K562 (cell line): Measurements from ENCODE around the gene SHB.

Experiments used
- CTBP1 ChIP-seq: fragments of 450-650 bp; IDR thresholded peaks from 2 replicates; pipeline ENCODE4 v1.6.1; 2016; ENCODE audit warnings: borderline replicate concordance
- FOSL1 ChIP-seq: fragments of 200-800 bp; sonication (Bioruptor generic); conservative IDR thresholded peaks from 2 replicates; pipeline ENCODE4 v1.6.1; 2016; ENCODE audit warnings: missing genetic modification characterization, missing compliant biosample characterization
- HNRNPLL ChIP-seq: fragments of 200-400 bp; formaldehyde crosslinking; IDR thresholded peaks from 2 replicates; pipeline ENCODE4 v1.6.1; 2017; ENCODE audit warnings: low read length, low read depth, mild to moderate bottlenecking; ENCODE audit not compliant: poor library complexity, severe bottlenecking
- IRF1 ChIP-seq: sonication (generic); formaldehyde crosslinking; IDR thresholded peaks from 2 replicates; pipeline ENCODE4 v1.8.0; 2022; ENCODE audit warnings: missing genetic modification reagents, mild to moderate bottlenecking, borderline replicate concordance
- KLF6 ChIP-seq: fragments of 250-450 bp; sonication (Bioruptor Pico); IDR thresholded peaks from 2 replicates; pipeline ENCODE4 v1.4.0; 2020; ENCODE audit warnings: mild to moderate bottlenecking, moderate library complexity, borderline replicate concordance
- NFE2 ChIP-seq: IDR thresholded peaks from 2 replicates; pipeline ENCODE4 v1.6.1; 2014; ENCODE audit warnings: antibody characterized with exemption, low read depth
- STAT5A ChIP-seq: IDR thresholded peaks from 2 replicates; pipeline ENCODE4 v1.6.1; 2012; ENCODE audit warnings: low read length, inconsistent platforms, borderline replicate concordance
- TAF1 ChIP-seq: IDR thresholded peaks from 2 replicates; pipeline ENCODE4 v1.6.1; 2011; ENCODE audit warnings: mild to moderate bottlenecking, low read length, moderate library complexity; ENCODE audit not compliant: insufficient read depth, control insufficient read depth, severe bottlenecking; ENCODE audit errors: extremely low read depth
- U2AF1 ChIP-seq: fragments of 200-400 bp; formaldehyde crosslinking; optimal IDR thresholded peaks from 2 replicates; pipeline ENCODE3; 2017; ENCODE audit warnings: mild to moderate bottlenecking, low read depth, low read length, moderate library complexity
- ZNF175 ChIP-seq: fragments of 200-800 bp; sonication (Bioruptor generic); IDR thresholded peaks from 2 replicates; pipeline ENCODE4 v1.6.1; 2016; ENCODE audit warnings: low read depth, mild to moderate bottlenecking, missing genetic modification characterization, missing compliant biosample characterization
- ZNF311 ChIP-seq: fragments of 250-450 bp; sonication (Bioruptor Pico); IDR thresholded peaks from 2 replicates; pipeline ENCODE4 v1.4.0; 2020; ENCODE audit warnings: mild to moderate bottlenecking, moderate library complexity
- ZNF75A ChIP-seq: fragments of 450-650 bp; formaldehyde crosslinking; IDR thresholded peaks from 2 replicates; pipeline ENCODE4 v1.4.0; 2020; ENCODE audit warnings: mild to moderate bottlenecking

GRCh38 chr9:38018958-38019602, 49.9 kb downstream of the SHB start:
- no peak for TF ChIP-seq KLF6
- no peak for TF ChIP-seq CTBP1
- TF ChIP-seq STAT5A: no peak
- TF ChIP-seq HNRNPLL: no peak
- TF ChIP-seq TAF1: no peak
- TF ChIP-seq ZNF175: no peak
- TF ChIP-seq ZNF311 (CRISPR knock-in tag): no peak
- no peak for TF ChIP-seq IRF1 (CRISPR knock-in tag)
- no peak for TF ChIP-seq NFE2
- TF ChIP-seq U2AF1: no peak
- peak; percentile 84 for TF ChIP-seq FOSL1 (tag)
- no peak for TF ChIP-seq ZNF75A (CRISPR knock-in tag)
